HG02840 (cell line): ENCODE data around the gene ANKRD33.
"Not testable (repeated sequence)": the region's sequence is repeated elsewhere in the genome, so short reads cannot be mapped to it uniquely, and the experiment has no call there.

Experiments used
- ATAC-seq: cut with Tn5 transposase; IDR thresholded peaks from one replicate; pipeline ENCODE4 v1.9.1; 2021; ENCODE audit warnings: mild to moderate bottlenecking, moderate library complexity, moderate number of reproducible peaks; ENCODE audit not compliant: unreplicated experiment, low FRiP score

ANKRD33 gene

DNA sequence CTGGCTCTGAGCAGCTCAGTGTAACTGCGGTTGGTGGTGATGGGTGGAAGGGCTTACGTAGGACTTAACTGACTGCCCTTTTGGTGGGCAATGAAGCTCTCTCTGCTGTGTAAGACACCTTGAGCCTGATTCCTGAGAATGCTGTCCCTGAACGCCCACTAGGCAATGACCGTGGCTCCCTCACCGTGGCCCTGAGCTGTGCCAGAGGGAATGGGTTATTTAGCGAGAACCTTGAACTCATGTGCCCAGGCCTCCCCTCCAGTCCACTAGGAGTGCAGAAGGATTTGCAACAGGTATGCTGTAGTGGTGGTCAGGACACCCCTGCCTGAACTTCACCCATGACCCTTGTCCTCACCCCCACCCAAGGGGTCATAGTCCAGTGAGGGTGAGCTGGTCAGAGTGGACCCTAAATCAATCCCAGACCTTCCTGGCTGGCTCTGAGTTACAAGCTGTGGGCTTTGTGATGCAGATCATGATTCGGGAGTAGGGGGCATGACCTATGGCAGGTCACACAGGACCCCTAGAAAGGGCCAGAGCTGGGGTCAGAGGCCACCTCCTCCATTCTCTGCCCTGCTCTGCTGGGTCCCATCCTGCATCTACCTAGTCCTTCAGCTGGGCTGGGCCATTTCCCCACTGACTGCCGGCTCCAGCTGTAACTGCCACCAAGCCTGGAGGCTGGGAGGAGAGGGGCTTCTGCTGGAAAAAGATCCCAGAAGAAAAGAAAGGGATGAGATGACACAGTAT is 14.5 kb upstream of the ANKRD33 start:
- ATAC-seq = no peak

DNA sequence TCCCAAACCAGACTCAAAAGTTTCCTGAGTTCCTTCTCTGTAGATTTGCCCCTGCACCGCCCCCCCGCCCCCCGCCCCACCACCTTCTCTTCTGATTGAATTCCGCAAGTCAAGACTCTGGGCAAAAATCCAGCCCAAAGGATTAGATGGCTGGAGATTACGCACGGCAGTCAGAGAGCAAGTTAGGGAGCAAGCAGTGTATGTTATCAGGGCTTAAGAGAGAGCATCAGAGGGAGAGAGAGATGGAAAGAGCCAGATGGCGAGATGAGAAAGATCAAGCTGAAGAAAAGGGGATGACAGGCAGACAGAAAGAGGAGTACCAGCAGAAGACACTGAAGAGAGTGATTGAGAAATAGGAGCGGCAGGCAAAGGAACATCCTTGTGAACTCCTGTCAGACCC is 13.9 kb upstream of the ANKRD33 start:
- ATAC-seq = no peak

DNA sequence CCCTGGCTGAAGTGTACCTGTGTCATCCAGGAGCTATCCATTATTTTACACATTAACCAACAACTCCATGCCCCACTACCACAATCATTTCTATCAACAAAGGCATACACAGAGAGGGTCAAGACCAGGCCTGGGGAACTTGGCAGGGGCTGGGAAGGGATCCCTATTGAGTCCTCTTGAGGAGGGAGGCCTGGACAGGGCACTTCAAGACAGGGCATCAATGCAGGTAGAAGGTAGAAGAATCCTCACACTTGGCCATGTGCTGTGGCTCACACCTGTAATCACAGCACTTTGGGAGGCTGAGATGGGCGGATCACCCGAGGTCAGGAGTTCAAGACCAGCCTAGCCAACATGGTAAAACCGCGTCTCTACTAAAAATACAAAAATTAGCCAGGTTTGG is 13.4 kb upstream of the ANKRD33 start:
- no peak for ATAC-seq

- ATAC-seq = no peak
These were observed 8.8 kb upstream of the ANKRD33 start for GRCh38 chr12:51879102-51879501.

DNA sequence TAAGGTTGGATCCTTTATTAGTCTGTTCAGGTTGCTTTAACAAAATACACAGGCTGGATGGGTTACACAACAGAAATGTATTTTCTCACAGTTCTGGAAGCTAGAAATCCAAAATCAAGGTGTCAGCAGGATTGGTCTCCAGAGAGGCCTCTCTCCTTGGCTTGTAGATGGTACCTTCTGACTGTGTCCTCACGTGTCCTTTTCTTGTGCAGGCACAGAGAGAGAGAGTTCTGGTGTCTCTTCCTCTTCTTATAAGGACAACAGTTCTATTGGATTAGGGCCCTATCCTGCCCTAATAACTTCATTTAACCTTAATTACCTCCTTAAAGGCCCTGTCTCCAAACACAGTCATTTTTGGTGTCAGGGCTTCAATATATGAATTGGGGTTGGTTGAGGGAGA is 4.6 kb upstream of the ANKRD33 start:
- no peak for ATAC-seq

DNA sequence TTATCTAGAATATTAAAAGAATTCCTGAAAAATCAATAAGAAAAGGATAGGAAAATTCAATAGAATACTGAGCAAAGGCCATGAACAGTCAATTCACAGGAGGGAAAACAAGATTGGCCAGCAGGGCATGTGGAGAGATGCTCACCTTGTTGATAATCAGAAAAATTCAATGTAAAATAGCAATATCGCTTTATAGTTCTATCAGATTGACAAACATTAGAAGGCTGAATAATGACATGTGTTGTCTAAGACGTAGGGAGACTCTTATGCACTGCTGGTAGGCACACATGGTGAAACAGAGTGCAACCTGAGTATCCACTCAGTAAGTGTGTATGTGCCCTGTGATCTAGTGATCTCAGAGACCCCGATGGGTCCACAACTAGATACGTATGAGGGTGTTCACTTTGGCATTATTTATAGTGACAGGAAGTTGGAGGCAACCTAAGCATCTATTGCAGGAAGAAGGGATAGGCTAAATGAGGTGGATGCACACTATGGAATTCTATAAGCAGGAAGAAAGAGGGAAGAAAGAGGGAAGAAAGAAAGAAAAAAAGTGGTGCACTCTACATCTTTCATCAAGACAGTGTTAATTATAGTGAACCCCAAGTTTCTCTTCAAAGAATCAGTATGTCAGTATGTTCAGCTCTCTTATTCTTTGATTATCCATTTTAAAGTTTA is 3.8 kb upstream of the ANKRD33 start:
- no peak for ATAC-seq

DNA sequence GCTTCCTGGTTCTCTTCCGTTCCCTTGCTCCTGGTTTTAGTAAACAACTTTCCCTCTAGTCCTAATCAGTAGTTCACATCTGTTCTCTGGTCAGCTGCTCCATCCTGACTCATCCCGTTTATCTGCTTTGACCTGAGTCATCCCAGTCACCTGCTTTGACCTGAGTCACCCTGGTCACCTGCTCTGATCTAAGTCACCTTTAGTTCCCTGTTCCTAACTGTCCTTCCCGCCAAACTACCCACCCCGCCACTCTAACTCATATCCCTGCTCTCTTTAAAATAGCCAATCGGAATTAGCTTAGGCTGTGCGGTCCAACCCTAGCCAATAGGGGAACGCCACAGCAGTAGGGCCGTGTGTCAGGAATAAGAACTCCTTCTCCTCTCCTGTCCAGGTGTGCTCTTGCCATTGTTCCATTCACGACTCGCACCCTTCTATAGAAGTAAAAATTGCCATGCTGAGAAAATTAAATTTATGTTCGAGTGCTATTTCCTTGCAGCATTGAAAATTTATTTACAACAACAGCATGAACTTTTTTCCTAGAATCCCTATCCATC is 3.1 kb upstream of the ANKRD33 start:
- ATAC-seq = no peak

DNA sequence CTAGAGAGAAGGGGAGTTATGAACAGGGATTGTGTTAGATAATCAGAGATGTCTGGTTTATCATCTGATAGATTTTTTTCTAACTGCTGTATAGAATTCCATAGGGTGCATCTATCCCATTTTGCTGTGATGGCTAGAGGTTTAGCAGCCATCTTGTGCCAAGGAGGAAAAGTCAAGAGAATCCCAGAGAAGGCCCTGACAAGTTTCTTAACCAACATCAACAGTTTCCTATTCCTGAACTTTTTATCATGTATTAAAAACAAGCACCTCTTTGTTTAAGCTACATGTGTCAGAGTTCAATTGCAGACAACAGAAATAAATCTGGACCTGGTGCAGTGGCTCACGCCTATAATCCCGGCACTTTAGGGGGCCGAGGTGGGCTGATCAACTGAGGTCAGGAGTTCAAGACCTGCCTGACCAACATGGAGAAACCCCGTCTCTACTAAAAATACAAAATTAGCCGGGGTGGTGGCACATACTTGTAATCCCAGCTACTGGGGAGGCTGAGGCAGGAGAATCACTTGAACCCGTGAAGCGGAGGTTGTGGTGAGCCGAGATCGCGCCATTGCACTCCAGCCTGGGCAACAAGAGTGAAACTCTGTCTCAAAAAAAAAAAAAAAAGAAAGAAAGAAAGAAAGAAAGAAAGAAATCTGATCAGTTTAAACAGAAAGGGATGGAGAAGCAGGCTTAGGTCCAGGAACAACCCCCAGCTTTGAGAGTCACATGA is 2.4 kb upstream of the ANKRD33 start:
- not testable (repeated sequence) for ATAC-seq

- no peak for ATAC-seq
These were observed 1.7 kb upstream of the ANKRD33 start for GRCh38 chr12:51886021-51886710.

- no peak for ATAC-seq
These were observed 663 bp downstream of the ANKRD33 start for GRCh38 chr12:51888316-51889215.

DNA sequence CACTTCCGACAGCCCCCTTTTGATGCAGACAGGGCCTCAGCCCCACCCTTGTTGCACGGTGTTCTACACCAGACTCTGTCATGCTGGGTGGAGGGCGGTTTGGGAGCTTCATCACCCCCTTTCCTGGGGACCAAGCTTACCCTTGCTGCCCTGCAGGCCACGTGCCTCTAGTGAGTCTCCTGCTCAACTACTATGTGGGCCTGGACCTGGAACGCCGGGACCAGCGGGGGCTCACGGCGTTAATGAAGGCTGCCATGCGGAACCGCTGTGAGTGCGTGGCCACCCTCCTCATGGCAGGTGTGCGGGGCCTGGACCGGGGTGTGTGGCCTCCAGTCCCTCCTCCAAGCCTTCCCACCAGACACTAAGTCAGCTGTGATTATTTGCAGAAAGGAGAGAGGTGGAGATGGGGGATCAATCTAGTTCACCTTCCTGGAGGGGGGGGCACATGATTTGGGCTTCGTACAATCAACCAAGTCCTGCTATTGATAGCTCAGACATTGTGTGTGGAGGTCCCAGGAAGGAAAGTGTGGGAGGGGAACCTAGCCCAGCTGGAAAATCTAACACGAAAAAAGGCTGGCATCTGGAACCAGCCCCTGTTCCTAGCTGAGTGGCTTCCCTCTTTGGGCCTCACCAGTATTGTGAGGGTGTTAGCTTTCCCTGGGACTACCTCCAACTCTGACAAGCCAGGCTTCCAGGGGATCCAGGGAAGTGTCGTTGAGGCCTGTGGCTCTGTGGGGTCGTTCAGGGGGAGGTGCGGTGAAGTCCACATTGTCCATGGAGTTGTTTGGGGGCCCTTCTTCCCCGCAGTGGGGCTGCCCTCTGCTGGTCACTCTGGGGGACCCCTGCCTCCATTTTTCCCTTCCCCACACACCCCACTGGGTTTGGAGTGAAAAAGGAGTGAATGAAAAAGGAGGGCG is 1.6 kb downstream of the ANKRD33 start:
- no peak for ATAC-seq

DNA sequence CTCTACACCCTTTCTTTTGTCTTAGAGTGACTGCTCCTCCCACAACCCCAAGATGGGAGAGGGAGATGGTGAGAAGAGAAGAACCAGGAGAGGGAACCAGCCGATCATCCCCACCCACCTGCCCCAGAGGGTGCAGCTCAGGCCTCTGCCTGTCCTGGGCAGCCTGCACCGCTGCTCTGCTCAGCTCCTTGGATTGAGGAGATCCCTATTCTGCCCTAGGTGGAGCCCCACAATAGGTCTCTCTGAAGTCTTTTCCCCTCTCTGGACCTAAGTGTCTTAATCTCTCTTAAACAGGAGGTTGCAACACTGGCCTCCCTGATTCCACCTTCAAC is 2.2 kb downstream of the ANKRD33 start:
- no peak for ATAC-seq

DNA sequence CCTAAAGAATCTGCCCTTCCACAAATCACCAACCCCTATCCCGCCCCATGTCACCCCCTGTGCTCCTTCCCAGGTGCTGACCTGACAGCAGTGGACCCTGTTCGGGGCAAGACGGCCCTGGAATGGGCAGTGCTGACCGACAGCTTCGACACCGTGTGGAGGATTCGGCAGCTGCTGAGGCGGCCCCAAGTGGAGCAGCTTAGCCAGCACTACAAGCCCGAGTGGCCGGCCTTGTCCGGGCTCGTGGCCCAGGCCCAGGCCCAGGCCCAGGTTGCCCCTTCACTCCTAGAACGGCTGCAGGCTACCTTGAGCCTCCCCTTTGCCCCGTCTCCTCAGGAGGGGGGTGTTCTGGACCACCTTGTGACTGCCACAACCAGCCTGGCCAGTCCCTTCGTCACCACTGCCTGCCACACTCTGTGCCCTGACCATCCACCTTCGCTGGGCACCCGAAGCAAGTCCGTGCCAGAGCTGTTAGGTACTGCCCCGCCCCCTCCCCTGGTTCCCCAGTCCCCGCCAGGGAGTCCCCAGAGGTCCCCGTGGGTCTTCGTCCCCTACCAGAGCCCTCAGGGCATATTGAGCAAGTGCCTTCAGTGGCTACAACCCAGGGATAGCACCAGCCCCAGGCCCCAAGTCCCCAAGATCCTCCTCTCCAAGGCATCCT is 2.7 kb downstream of the ANKRD33 start:
- ATAC-seq = no peak

- ATAC-seq = no peak
These were observed 3.9 kb downstream of the ANKRD33 start for GRCh38 chr12:51891843-51892242.

DNA sequence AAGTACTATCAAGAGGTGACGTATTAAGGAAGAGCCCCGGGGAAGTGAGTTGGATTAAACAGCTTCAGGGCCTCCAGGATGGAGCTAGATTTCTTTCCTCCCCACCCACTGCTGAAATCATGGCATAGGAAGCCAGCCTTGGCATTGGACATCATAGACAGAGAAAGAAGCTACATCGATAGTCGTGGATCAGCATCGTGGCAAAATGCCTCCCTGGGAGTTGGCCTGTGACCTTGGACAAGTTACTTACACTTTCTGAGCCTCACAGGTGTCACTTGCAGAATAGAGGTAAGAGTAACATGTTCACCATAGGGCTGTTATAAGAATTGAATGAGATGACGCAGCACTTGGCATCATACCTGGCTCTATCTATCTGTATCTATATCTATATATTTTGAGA is 5.9 kb downstream of the ANKRD33 start:
- ATAC-seq = no peak

GRCh38 chr12:51895378-51896135 is 7.7 kb downstream of the ANKRD33 start:
- no peak for ATAC-seq

DNA sequence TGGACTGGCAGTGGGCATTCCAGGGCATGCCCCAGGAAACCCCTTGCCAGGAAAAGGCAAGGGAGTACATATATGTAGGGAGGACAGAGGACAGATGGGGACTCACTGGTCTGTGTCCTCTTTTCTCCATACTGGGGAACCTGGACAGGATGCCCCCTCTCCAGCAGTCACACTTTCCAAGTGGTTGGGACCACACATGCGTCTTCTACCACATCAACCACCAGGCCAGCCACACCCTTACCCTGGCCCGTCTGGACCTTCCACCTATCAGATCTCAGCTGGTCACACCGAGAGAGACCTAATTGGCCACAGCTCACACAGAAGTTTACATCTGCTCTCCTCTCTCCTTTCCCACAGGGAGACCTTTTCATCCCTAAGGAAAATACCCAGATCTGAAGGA is 8.3 kb downstream of the ANKRD33 start:
- ATAC-seq = no peak

DNA sequence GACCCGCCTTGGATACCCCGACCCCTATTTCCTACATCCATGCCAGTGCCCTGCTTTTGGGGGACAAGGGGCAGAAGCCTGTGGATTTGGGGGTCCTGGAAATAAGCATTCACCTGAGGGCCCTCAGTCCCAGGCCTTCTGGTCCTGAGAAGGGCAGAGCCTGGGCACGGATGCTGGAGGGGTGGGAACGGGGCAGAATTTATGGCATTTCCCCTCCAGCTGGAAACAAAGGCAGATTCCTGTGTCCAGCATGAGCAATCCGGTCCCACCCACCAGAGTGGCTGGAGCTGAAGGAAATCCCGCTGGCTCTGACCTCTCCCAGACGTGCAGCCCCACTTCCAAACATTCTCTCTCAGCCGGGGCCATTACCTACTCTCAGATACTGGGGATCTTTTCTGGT is 9.3 kb downstream of the ANKRD33 start:
- ATAC-seq = no peak
